Astrocyte of the spinal cord (primary cell): ENCODE results near the gene PBX4.

Experiments
- DNase-seq: peaks from one replicate; pipeline ENCODE4 v3.0.0; 2011; ENCODE audit warnings: low read depth, low spot score
- H3K4me3 ChIP-seq: 2 replicates; pipeline ENCODE4 v1.5.1; 2011; ENCODE audit warnings: low read depth, mild to moderate bottlenecking, low read length, moderate library complexity
- CTCF ChIP-seq: IDR thresholded peaks from 2 replicates; pipeline ENCODE4 v1.5.1; 2012; ENCODE audit warnings: low read depth, mild to moderate bottlenecking, low read length, inconsistent platforms
- in situ Hi-C: cut with HindIII; loops from 2 replicates; pipeline ENCODE4 v1.10.0; 2017; ENCODE audit warnings: low sequenced_read_pairs

The PBX4 gene

GRCh38 chr19:19654441-19654840, 36.0 kb upstream of the PBX4 start:
- no peak for TF ChIP-seq CTCF
- H3K4me3 ChIP-seq = no peak overlapping the region
- no peak for DNase-seq
- in situ Hi-C loops = no loop called here

- H3K4me3 ChIP-seq = no peak overlapping the region
- DNase-seq = no peak
- no peak for TF ChIP-seq CTCF
- in situ Hi-C loops = no loop called here
Observed at GRCh38 chr19:19653597-19654147, 35.2 kb upstream of the PBX4 start.

GRCh38 chr19:19652482-19653295, 34.2 kb upstream of the PBX4 start:
- no peak overlapping the region for H3K4me3 ChIP-seq
- peak; percentile 8 for DNase-seq
- no peak for TF ChIP-seq CTCF
- in situ Hi-C loops = no loop called here

GRCh38 chr19:19651076-19651475, 32.6 kb upstream of the PBX4 start:
- no peak for DNase-seq
- in situ Hi-C loops = no loop called here
- H3K4me3 ChIP-seq = no peak overlapping the region
- TF ChIP-seq CTCF = no peak

- H3K4me3 ChIP-seq = no peak overlapping the region
- in situ Hi-C loops = no loop called here
- DNase-seq = no peak
- TF ChIP-seq CTCF = no peak
Observed at GRCh38 chr19:19650331-19650730, 31.8 kb upstream of the PBX4 start.

- DNase-seq = no peak
- in situ Hi-C loops = no loop called here
- H3K4me3 ChIP-seq = no peak overlapping the region
Observed at GRCh38 chr19:19649580-19649995, 31.1 kb upstream of the PBX4 start.

More at GRCh38 chr19:19649580-19649995, 31.1 kb upstream of the PBX4 start:
- TF ChIP-seq CTCF = no peak
